Activated CD4-positive, alpha-beta T cell treated with anti-CD3 and anti-CD28 coated beads, Interleukin-2, amount 10 ng/mL, durations not matched to agents 7 days and 5 days (primary cell): Measurements from ENCODE around the gene CFAP46. TPM values are rescaled to one million over a fixed set of nuclear protein-coding genes. Genes with fewer than 3 reads are reported as not detected.
"Not testable (repeated sequence)": the region's sequence is repeated elsewhere in the genome, so short reads cannot be mapped to it uniquely, and the experiment has no call there.

Source experiments
- CTCF ChIA-PET: fragments of 350-600 bp; sonication (Branson Sonifier 250); formaldehyde crosslinking; loops from one replicate; lab custom pipeline; 2021; ENCODE audit warnings: antibody characterized with exemption; lab: Charles Lee
- POLR2A ChIA-PET: fragments of 350-600 bp; sonication (Branson Sonifier 250); formaldehyde crosslinking; loops from one replicate; lab custom pipeline; 2021; ENCODE audit warnings: antibody characterized with exemption; lab: Charles Lee
- DNase-seq: peaks from one replicate; pipeline ENCODE4 v3.0.0-alpha.2; 2020
- H3K27ac Mint-ChIP-seq: one replicate; pipeline ENCODE4 v1.8.0; 2021; ENCODE audit warnings: mild to moderate bottlenecking, moderate library complexity, mixed read lengths
- H3K27me3 Mint-ChIP-seq: one replicate; pipeline ENCODE4 v1.8.0; 2021; ENCODE audit warnings: mixed read lengths
- H3K36me3 Mint-ChIP-seq: one replicate; pipeline ENCODE4 v1.8.0; 2021; ENCODE audit warnings: low read depth, mixed read lengths
- H3K4me1 Mint-ChIP-seq: one replicate; pipeline ENCODE4 v1.8.0; 2021; ENCODE audit warnings: mixed read lengths
- H3K4me3 Mint-ChIP-seq: one replicate; pipeline ENCODE4 v1.8.0; 2021; ENCODE audit warnings: mild to moderate bottlenecking, moderate library complexity, mixed read lengths
- H3K9me3 Mint-ChIP-seq: one replicate; pipeline ENCODE4 v1.8.0; 2021; ENCODE audit warnings: mixed read lengths
- total RNA-seq, 2 experiments: library from RNA; stranded (reverse); gene quantifications; one replicate each; pipeline ENCODE4 v1.2.3, GENCODE V29; 2021

CFAP46 gene
- total RNA-seq, 2 experiments from 2014 or later: not detected

GRCh38 chr10:132974886-132975830 is 32.8 kb upstream of the CFAP46 start:
- Mint-ChIP-seq H3K4me1 (no peaks in the 10 kb centered on the region), H3K27ac (no peak overlapping the region), H3K27me3 (peaks cover 9% of the 10 kb centered on the region), H3K9me3 (no peaks in the 10 kb centered on the region), H3K36me3 (no peaks in the 10 kb centered on the region), H3K4me3 (no peak overlapping the region)
- ChIA-PET CTCF (no interaction called here), POLR2A (no interaction called here)
- DNase-seq: no peak

- no peak overlapping the region for H3K27ac Mint-ChIP-seq
- no peaks in the 10 kb centered on the region for H3K36me3 Mint-ChIP-seq
- H3K9me3 Mint-ChIP-seq: no peaks in the 10 kb centered on the region
- no peak for DNase-seq
- no peak overlapping the region for H3K4me3 Mint-ChIP-seq
- CTCF ChIA-PET: no interaction called here
- H3K27me3 Mint-ChIP-seq: peaks cover 11% of the 10 kb centered on the region
- POLR2A ChIA-PET: no interaction called here
- no peaks in the 10 kb centered on the region for H3K4me1 Mint-ChIP-seq
Measured at GRCh38 chr10:132974249-132974796, 32.0 kb upstream of the CFAP46 start.

GRCh38 chr10:132973903-132974241 is 31.5 kb upstream of the CFAP46 start:
- peaks cover 13% of the 10 kb centered on the region for H3K27me3 Mint-ChIP-seq
- H3K4me3 Mint-ChIP-seq: no peak overlapping the region
- POLR2A ChIA-PET: no interaction called here
- H3K4me1 Mint-ChIP-seq: no peaks in the 10 kb centered on the region
- no peaks in the 10 kb centered on the region for H3K9me3 Mint-ChIP-seq
- no peak overlapping the region for H3K27ac Mint-ChIP-seq
- no peaks in the 10 kb centered on the region for H3K36me3 Mint-ChIP-seq
- no peak for DNase-seq
- CTCF ChIA-PET: no interaction called here

- ChIA-PET CTCF (no interaction called here), POLR2A (no interaction called here)
- no peak overlapping the region for H3K27ac Mint-ChIP-seq
- H3K9me3 Mint-ChIP-seq: no peaks in the 10 kb centered on the region
- no peaks in the 10 kb centered on the region for H3K4me1 Mint-ChIP-seq
- no peak for DNase-seq
- no peaks in the 10 kb centered on the region for H3K36me3 Mint-ChIP-seq
- peaks cover 18% of the 10 kb centered on the region for H3K27me3 Mint-ChIP-seq
- H3K4me3 Mint-ChIP-seq: no peak overlapping the region
Measured at GRCh38 chr10:132972986-132973902, 30.9 kb upstream of the CFAP46 start.

- Mint-ChIP-seq H3K27ac (no peak overlapping the region), H3K4me3 (no peak overlapping the region), H3K36me3 (no peaks in the 10 kb centered on the region), H3K27me3 (peaks cover 18% of the 10 kb centered on the region), H3K9me3 (no peaks in the 10 kb centered on the region), H3K4me1 (no peaks in the 10 kb centered on the region)
- ChIA-PET CTCF (no interaction called here), POLR2A (no interaction called here)
- no peak for DNase-seq
Measured at GRCh38 chr10:132972149-132972985, 30.0 kb upstream of the CFAP46 start.

GRCh38 chr10:132971448-132972148 is 29.2 kb upstream of the CFAP46 start:
- CTCF ChIA-PET: no interaction called here
- H3K36me3 Mint-ChIP-seq: no peaks in the 10 kb centered on the region
- H3K27ac Mint-ChIP-seq: no peak overlapping the region
- POLR2A ChIA-PET: no interaction called here
- peaks cover 18% of the 10 kb centered on the region for H3K27me3 Mint-ChIP-seq
- no peak for DNase-seq
- no peaks in the 10 kb centered on the region for H3K4me1 Mint-ChIP-seq
- H3K4me3 Mint-ChIP-seq: no peak overlapping the region
- H3K9me3 Mint-ChIP-seq: no peaks in the 10 kb centered on the region

- Mint-ChIP-seq H3K4me1 (no peaks in the 10 kb centered on the region), H3K27me3 (peaks cover 25% of the 10 kb centered on the region), H3K9me3 (no peaks in the 10 kb centered on the region), H3K4me3 (no peak overlapping the region), H3K36me3 (no peaks in the 10 kb centered on the region), H3K27ac (no peak overlapping the region)
- ChIA-PET CTCF (no interaction called here), POLR2A (no interaction called here)
- DNase-seq: no peak
Measured at GRCh38 chr10:132970641-132971438, 28.5 kb upstream of the CFAP46 start.

- DNase-seq: no peak
- Mint-ChIP-seq H3K27ac (no peak overlapping the region), H3K27me3 (peaks cover 36% of the 10 kb centered on the region), H3K4me1 (peaks cover 10% of the 10 kb centered on the region), H3K36me3 (no peaks in the 10 kb centered on the region), H3K9me3 (no peaks in the 10 kb centered on the region), H3K4me3 (no peak overlapping the region)
- CTCF ChIA-PET: no interaction called here
- POLR2A ChIA-PET: no interaction called here
Measured at GRCh38 chr10:132967540-132967939, 25.2 kb upstream of the CFAP46 start.

GRCh38 chr10:132965411-132966057 is 23.2 kb upstream of the CFAP46 start:
- Mint-ChIP-seq H3K27me3 (peaks cover 31% of the 10 kb centered on the region), H3K36me3 (no peaks in the 10 kb centered on the region), H3K27ac (no peak overlapping the region), H3K4me3 (no peak overlapping the region), H3K4me1 (peaks cover 18% of the 10 kb centered on the region), H3K9me3 (no peaks in the 10 kb centered on the region)
- no peak for DNase-seq
- ChIA-PET POLR2A (no interaction called here), CTCF (no interaction called here)

- H3K36me3 Mint-ChIP-seq, H3K9me3 Mint-ChIP-seq, DNase-seq, CTCF ChIA-PET, H3K4me3 Mint-ChIP-seq, H3K27ac Mint-ChIP-seq, POLR2A ChIA-PET: not testable (repeated sequence)
- peaks cover 27% of the 10 kb centered on the region for H3K27me3 Mint-ChIP-seq
- H3K4me1 Mint-ChIP-seq: peaks cover 18% of the 10 kb centered on the region
Measured at GRCh38 chr10:132964707-132965410, 22.5 kb upstream of the CFAP46 start.

GRCh38 chr10:132964231-132964630 is 21.9 kb upstream of the CFAP46 start:
- Mint-ChIP-seq H3K27me3 (peaks cover 27% of the 10 kb centered on the region), H3K36me3 (no peaks in the 10 kb centered on the region), H3K4me1 (peaks cover 18% of the 10 kb centered on the region), H3K27ac (no peak overlapping the region), H3K9me3 (no peaks in the 10 kb centered on the region), H3K4me3 (no peak overlapping the region)
- no peak for DNase-seq
- CTCF ChIA-PET: no interaction called here
- POLR2A ChIA-PET: no interaction called here
